ENCODE data around the gene RFFL. TPM values are rescaled to one million over a fixed set of nuclear protein-coding genes. Genes with fewer than 3 reads are reported as not detected.
"Not testable (repeated sequence)": the region's sequence is repeated elsewhere in the genome, so short reads cannot be mapped to it uniquely, and the experiment has no call there.

The RFFL gene
- total RNA-seq, 4 donors from 2014 or later = 11.5 to 38.5 (median 14.6) TPM

DNA sequence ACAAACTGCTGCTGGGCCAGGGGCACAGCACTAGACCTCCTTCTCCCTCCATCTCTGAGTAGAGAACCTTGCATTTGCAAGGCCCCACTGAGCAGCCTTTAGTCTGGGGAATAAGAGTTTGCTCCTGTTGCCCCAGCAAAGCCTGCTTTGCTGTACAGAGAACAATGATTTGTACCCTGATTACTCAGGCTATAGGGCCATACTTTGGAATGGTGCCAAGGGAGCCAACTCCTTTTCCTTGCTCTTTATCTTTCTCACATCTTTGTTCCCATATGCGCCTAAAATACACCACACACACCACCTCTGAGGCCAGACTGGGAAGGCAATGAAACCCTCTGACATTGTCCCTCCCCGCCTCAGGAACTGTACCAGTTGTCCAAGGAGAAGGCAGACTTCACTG is 62.0 kb downstream of the RFFL start:
- Histone ChIP-seq H3K36me3 (no peaks in the 10 kb centered on the region), H3K9me3 (no peaks in the 10 kb centered on the region), H3K4me1 (peaks cover 0 to 6% of the 10 kb centered on the region in 2 donors), H3K27me3 (no peaks in the 10 kb centered on the region), H3K27ac (no peak overlapping the region), H3K4me3 (no peak overlapping the region)
- TF ChIP-seq, protein P1, sequence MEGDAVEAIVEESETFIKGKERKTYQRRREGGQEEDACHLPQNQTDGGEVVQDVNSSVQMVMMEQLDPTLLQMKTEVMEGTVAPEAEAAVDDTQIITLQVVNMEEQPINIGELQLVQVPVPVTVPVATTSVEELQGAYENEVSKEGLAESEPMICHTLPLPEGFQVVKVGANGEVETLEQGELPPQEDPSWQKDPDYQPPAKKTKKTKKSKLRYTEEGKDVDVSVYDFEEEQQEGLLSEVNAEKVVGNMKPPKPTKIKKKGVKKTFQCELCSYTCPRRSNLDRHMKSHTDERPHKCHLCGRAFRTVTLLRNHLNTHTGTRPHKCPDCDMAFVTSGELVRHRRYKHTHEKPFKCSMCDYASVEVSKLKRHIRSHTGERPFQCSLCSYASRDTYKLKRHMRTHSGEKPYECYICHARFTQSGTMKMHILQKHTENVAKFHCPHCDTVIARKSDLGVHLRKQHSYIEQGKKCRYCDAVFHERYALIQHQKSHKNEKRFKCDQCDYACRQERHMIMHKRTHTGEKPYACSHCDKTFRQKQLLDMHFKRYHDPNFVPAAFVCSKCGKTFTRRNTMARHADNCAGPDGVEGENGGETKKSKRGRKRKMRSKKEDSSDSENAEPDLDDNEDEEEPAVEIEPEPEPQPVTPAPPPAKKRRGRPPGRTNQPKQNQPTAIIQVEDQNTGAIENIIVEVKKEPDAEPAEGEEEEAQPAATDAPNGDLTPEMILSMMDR (IDR thresholded peaks at IDR 0.05) = no peak
- TF ChIP-seq POLR2A (IDR thresholded peaks at IDR 0.05) = no peak
- intact Hi-C loops (cut with DNase I; ENCODE audit: low total_unique reads) = no loop called here
- DNase-seq = no peak

DNA sequence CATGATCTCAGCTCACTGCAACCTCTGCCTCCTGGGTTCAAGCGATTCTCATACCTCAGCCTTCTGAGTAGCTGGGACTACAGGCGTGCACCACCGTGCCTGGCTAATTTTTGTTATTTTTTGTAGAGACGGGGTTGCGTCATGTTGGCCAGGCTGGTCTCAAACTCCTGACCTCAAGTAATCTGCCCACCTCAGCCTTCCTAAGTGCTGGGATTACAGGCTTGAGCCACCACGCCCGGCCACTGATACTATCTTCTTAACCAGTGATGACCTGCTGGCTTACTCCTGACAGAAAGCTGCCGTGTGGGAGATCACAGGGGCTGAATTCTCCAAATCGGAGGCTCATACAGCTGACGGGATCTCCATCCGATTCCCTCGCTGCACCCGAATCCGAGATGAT is 62.5 kb downstream of the RFFL start:
- H3K9me3 ChIP-seq; H3K27me3 ChIP-seq; DNase-seq; H3K4me1 ChIP-seq; H3K36me3 ChIP-seq; H3K27ac ChIP-seq; intact Hi-C loops (cut with DNase I; ENCODE audit: low total_unique reads); H3K4me3 ChIP-seq: not testable (repeated sequence)

DNA sequence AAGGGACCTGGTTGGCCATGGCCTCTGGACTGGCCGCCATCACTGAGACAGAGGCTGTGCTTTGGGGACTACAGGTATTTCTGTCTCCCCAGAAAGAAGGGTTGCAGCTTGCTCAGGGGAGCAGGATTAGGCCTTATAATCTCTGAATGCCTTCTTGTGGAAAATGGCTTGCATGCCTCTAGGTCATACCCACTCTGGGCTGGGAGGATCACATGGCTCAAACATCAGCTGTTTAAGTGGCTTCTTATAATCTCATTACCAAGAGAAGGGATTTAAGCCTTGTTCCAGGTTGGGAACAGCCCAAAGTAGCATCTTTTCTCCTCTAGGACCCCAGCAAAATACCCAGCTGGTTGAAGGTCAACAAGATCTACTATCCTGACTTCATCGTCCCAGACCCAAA is 64.1 kb downstream of the RFFL start:
- DNase-seq = no peak
- no peaks in the 10 kb centered on the region for H3K36me3 ChIP-seq
- intact Hi-C loops (cut with DNase I; ENCODE audit: low total_unique reads) = no loop called here

DNA sequence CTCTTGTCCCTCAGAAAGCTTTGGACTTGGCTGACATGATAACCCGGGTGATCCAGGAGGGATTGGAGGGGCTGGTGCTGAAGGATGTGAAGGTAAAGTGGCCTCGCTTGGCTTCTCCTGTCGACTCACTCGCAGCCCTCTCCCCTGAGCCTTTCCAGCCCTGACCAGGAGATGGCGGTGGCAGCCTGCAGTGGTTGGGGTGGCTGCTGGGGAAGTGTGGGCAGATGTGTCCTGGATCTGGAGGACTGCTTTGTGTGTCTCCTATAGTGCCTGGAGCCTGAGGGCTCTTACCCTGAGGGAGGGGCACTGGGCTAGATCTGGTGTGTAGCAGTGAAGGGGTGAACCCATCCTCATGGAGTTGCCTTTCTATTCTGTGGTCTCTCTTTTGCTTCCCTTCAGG is 65.3 kb downstream of the RFFL start:
- H3K4me3 ChIP-seq = no peak overlapping the region
- H3K36me3 ChIP-seq = no peaks in the 10 kb centered on the region
- TF ChIP-seq, protein P1 (IDR thresholded peaks at IDR 0.05) = peak; percentile 10 to 55 (median 38)
- TF ChIP-seq POLR2A (IDR thresholded peaks at IDR 0.05) = no peak
- H3K4me1 ChIP-seq = peaks cover 0 to 6% of the 10 kb centered on the region in 2 donors
- no peaks in the 10 kb centered on the region for H3K27me3 ChIP-seq
- intact Hi-C loops (cut with DNase I; ENCODE audit: low total_unique reads) = no loop called here
- peak overlapping the region; percentile 63 to 66 for H3K27ac ChIP-seq
- DNase-seq = peak in 1 of 2 donors; percentile 26
- no peaks in the 10 kb centered on the region for H3K9me3 ChIP-seq

More for the DNA sequence above, 64.1 kb downstream of the RFFL start:
- H3K27ac ChIP-seq = no peak overlapping the region
- no peak overlapping the region for H3K4me3 ChIP-seq
- H3K9me3 ChIP-seq = no peaks in the 10 kb centered on the region
- no peaks in the 10 kb centered on the region for H3K27me3 ChIP-seq
- H3K4me1 ChIP-seq = peaks cover 0 to 6% of the 10 kb centered on the region in 2 donors
- TF ChIP-seq, protein P1 (IDR thresholded peaks at IDR 0.05) = no peak
- TF ChIP-seq POLR2A (IDR thresholded peaks at IDR 0.05) = no peak

DNA sequence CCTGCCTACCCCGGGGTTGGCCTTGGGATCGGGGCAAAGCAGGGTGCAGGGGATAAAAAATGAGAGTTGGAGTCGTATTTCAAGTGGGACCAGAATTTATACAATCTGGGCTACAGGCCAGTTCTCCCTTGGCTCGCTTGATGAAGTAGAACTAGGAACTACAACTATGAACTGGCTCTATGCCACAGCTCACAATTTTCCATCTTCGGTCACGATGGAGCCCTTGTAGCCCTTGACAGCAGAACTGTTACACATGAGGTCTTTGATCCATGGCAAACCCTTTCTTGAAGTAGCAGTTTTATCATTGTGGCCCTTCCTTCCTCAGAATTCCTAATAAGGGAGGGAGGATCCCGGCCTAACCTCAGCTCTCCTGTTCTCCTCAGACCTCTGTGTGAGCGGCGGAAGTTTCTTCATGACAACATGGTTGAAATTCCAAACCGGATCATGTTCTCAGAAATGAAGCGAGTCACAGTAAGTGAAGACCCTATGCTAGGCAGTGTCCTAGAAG is 66.1 kb downstream of the RFFL start:
- no peaks in the 10 kb centered on the region for H3K36me3 ChIP-seq
- TF ChIP-seq, protein P1 (IDR thresholded peaks at IDR 0.05) = no peak
- no peak for TF ChIP-seq POLR2A (IDR thresholded peaks at IDR 0.05)
- H3K9me3 ChIP-seq = no peaks in the 10 kb centered on the region
- DNase-seq = peak; percentile 71 to 77
- peaks cover 0 to 6% of the 10 kb centered on the region in 2 donors for H3K4me1 ChIP-seq
- H3K27ac ChIP-seq = peak overlapping the region; percentile 63 to 66
- intact Hi-C loops (cut with DNase I; ENCODE audit: low total_unique reads) = no loop called here
- H3K27me3 ChIP-seq = no peaks in the 10 kb centered on the region
- H3K4me3 ChIP-seq = no peak overlapping the region

Data from uterus (tissue), 4 donors.